ENCODE measurements around the gene PCBP4. TPM values are rescaled to one million over a fixed set of nuclear protein-coding genes. Genes with fewer than 3 reads are reported as not detected.
"Not testable (repeated sequence)": the region's sequence is repeated elsewhere in the genome, so short reads cannot be mapped to it uniquely, and the experiment has no call there.

PCBP4 gene
- total RNA-seq, 4 donors from 2014 or later, result 184 to 320 (median 199) TPM

DNA sequence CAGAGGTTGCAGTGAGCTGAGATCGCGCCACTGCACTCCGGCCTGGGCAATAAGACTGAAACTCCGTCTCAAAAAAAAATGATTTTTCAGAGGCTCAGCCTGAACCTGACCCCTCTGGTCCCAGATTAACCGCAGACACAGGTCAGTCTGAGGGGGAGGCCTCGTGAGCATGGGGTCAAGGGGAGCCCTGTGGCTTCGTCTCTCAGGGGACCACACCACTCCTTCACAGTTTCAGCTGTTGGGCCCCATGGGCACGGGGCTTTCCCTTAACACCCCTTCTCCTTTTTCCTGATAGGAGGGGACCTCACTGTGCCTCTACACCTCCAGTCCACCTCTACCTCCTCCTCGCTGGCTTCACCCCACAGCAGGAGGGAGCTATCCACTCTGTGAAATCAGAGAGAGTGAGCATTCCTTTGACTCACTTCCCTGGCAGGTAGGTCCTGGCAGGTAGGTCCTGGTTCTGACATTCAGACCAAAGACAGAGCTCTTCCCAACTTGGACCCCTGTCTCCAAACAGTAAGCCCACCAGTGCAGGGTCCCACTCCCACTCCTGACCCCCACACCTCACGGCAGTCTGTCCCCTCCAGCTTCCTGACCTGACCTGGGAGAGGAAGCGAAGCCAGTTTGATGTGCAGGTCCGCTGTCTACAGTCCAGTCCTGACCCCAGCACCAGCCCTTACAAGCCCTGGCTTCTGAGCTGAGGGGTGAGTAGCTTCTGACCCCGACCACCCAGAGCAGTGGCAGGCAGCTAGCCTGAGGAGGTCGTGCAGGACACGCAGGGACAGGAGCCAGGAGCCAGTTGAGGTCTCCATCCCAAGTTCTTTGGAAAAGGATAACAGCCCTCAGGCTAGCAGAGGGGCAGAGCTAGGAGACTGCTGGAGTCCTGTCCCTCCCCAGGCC is 34.5 kb downstream of the PCBP4 start:
- TF ChIP-seq, protein P1, sequence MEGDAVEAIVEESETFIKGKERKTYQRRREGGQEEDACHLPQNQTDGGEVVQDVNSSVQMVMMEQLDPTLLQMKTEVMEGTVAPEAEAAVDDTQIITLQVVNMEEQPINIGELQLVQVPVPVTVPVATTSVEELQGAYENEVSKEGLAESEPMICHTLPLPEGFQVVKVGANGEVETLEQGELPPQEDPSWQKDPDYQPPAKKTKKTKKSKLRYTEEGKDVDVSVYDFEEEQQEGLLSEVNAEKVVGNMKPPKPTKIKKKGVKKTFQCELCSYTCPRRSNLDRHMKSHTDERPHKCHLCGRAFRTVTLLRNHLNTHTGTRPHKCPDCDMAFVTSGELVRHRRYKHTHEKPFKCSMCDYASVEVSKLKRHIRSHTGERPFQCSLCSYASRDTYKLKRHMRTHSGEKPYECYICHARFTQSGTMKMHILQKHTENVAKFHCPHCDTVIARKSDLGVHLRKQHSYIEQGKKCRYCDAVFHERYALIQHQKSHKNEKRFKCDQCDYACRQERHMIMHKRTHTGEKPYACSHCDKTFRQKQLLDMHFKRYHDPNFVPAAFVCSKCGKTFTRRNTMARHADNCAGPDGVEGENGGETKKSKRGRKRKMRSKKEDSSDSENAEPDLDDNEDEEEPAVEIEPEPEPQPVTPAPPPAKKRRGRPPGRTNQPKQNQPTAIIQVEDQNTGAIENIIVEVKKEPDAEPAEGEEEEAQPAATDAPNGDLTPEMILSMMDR (IDR thresholded peaks at IDR 0.05 in 4 of 5, conservative IDR thresholded peaks at IDR 0.05 in 1 of 5), result no peak
- TF ChIP-seq POLR2A (IDR thresholded peaks at IDR 0.05), result no peak
- ATAC-seq, result no peak
- intact Hi-C loops (cut with DNase I; ENCODE audit: low total_unique reads) (no loop called here), in situ Hi-C loops (cut with MboI; ENCODE audit: low sequenced_read_pairs in 4 of 4) (no loop called here)
- H3K4me3 ChIP-seq, result no peak overlapping the region
- H3K27ac ChIP-seq, result no peak overlapping the region
- no peaks in the 10 kb centered on the region for H3K4me1 ChIP-seq
- no peaks in the 10 kb centered on the region for H3K27me3 ChIP-seq
- peaks cover 0 to 53% of the 10 kb centered on the region in 2 donors for H3K36me3 ChIP-seq
- no peak for DNase-seq
- no peaks in the 10 kb centered on the region for H3K9me3 ChIP-seq

DNA sequence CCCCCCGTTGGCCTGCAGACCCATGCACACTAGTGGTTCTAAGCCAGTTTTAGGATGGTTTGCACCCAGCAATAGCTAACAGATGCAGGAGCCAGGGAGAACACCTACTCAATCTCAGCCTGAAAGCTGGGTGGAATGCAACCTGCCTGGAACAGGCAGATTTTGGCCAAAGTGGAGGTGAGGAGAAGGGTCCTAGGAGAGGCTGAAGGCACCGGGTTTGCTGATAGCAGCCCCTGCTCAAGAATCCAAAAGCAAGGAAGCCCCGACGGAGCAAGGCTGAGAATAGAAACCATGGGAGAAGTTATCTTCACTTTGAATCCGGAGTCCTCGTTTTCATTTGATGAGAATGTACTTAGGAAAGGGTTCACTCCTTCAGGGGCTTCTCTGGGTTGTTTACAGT is 35.5 kb downstream of the PCBP4 start:
- H3K36me3 ChIP-seq, result peaks cover 0 to 43% of the 10 kb centered on the region in 2 donors
- H3K27ac ChIP-seq, result no peak overlapping the region
- H3K4me3 ChIP-seq, result no peak overlapping the region
- no peaks in the 10 kb centered on the region for H3K9me3 ChIP-seq
- TF ChIP-seq POLR2A (IDR thresholded peaks at IDR 0.05), result no peak
- TF ChIP-seq, protein P1 (IDR thresholded peaks at IDR 0.05 in 4 of 5, conservative IDR thresholded peaks at IDR 0.05 in 1 of 5), result no peak
- H3K27me3 ChIP-seq, result no peaks in the 10 kb centered on the region
- in situ Hi-C loops (cut with MboI; ENCODE audit: low sequenced_read_pairs in 4 of 4), result no loop called here
- no peak for ATAC-seq
- intact Hi-C loops (cut with DNase I; ENCODE audit: low total_unique reads), result no loop called here
- DNase-seq, result no peak
- peaks cover 0 to 3% of the 10 kb centered on the region in 2 donors for H3K4me1 ChIP-seq

DNA sequence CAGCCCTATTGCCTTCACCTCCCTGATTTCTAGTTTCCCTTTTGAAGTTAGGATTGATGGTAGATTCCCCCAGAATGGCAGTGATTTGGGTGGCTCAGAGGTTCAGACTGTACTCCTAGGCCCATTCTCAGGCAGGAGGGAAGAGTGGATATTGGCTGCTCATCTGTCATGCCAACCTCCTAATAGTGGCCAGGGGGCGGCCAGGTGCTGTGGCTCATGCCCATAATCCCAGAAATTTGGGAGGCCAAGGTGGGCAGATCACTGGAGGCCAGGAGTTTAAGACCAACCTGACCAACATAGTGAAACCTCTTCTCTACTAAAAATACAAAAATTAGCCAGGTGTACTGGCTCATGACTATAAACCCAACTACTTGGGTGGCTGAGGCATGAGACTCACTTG is 36.8 kb downstream of the PCBP4 start:
- no peak for TF ChIP-seq POLR2A (IDR thresholded peaks at IDR 0.05)
- TF ChIP-seq, protein P1 (IDR thresholded peaks at IDR 0.05 in 4 of 5, conservative IDR thresholded peaks at IDR 0.05 in 1 of 5), result no peak
- H3K4me3 ChIP-seq, result no peak overlapping the region
- in situ Hi-C loops (cut with MboI; ENCODE audit: low sequenced_read_pairs in 4 of 4), result no loop called here
- peaks cover 0 to 12% of the 10 kb centered on the region in 2 donors for H3K4me1 ChIP-seq
- H3K36me3 ChIP-seq, result peaks cover 0 to 30% of the 10 kb centered on the region in 2 donors
- intact Hi-C loops (cut with DNase I; ENCODE audit: low total_unique reads), result no loop called here
- no peak for ATAC-seq
- no peaks in the 10 kb centered on the region for H3K27me3 ChIP-seq
- no peak for DNase-seq
- H3K27ac ChIP-seq, result no peak overlapping the region
- no peaks in the 10 kb centered on the region for H3K9me3 ChIP-seq

DNA sequence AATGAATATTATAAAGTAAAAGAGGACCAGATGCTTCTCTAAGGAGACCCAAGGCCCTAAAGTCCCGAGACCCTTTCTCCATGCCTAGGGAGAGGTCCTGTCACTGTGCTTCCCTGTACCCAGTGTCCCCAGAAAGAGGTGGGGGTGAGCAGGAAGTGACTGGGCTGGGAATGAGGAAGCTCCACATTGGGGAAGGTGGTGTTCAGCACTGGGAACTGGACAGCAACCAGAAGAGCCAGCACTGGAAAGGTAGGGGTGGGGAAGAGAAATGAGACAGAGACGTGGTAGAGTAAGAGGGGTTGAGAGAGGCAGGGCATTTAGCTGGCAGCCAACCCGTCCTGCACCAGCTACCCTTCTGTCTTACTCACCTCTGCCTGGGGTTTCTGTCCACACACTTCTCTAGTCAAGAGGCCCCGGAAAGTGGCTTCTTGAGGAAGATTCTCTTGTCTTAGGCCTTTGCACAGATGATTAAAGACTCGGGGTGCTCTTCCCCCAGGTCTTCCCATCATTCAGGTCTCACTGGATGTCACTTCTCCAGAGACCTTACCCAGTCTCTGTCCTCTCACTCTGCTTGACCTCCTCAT is 37.7 kb downstream of the PCBP4 start:
- Histone ChIP-seq H3K36me3 (peaks cover 0 to 21% of the 10 kb centered on the region in 2 donors), H3K27ac (no peak overlapping the region), H3K27me3 (no peaks in the 10 kb centered on the region), H3K4me1 (peaks cover 0 to 12% of the 10 kb centered on the region in 2 donors), H3K4me3 (no peak overlapping the region), H3K9me3 (no peaks in the 10 kb centered on the region)
- no peak for ATAC-seq
- DNase-seq, result no peak
- in situ Hi-C loops (cut with MboI; ENCODE audit: low sequenced_read_pairs in 4 of 4) (no loop called here), intact Hi-C loops (cut with DNase I; ENCODE audit: low total_unique reads) (no loop called here)
- TF ChIP-seq, protein P1 (IDR thresholded peaks at IDR 0.05 in 4 of 5, conservative IDR thresholded peaks at IDR 0.05 in 1 of 5), result no peak
- no peak for TF ChIP-seq POLR2A (IDR thresholded peaks at IDR 0.05)

DNA sequence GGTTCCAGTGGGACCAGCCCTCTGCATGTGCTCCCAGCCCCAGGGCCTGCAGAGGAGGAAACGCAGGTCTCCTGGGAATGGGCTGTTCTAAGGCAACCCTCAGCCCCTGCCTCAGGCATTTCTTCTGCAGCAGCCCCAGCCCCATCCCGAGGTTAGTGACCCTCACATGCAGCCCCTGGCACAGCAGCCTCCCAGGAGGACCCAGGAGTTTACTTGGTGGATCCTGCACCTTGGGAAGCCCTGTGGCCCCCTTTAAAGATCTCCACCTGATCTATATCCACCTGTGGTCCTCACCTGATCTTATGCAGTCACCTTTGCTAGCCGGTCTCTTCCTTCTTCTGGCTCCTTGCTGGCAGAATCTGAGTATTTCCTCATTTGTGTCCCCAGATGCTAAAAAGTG is 38.3 kb downstream of the PCBP4 start:
- Histone ChIP-seq H3K36me3 (peaks cover 0 to 15% of the 10 kb centered on the region in 2 donors), H3K4me1 (peaks cover 0 to 12% of the 10 kb centered on the region in 2 donors)
- intact Hi-C loops (cut with DNase I; ENCODE audit: low total_unique reads); H3K4me3 ChIP-seq; H3K9me3 ChIP-seq; H3K27me3 ChIP-seq; DNase-seq; H3K27ac ChIP-seq; in situ Hi-C loops (cut with MboI; ENCODE audit: low sequenced_read_pairs in 4 of 4); ATAC-seq: not testable (repeated sequence)

Measured in gastrocnemius medialis (tissue), 4 donors.